ENCODE measurements around the gene TMC6.

DNA sequence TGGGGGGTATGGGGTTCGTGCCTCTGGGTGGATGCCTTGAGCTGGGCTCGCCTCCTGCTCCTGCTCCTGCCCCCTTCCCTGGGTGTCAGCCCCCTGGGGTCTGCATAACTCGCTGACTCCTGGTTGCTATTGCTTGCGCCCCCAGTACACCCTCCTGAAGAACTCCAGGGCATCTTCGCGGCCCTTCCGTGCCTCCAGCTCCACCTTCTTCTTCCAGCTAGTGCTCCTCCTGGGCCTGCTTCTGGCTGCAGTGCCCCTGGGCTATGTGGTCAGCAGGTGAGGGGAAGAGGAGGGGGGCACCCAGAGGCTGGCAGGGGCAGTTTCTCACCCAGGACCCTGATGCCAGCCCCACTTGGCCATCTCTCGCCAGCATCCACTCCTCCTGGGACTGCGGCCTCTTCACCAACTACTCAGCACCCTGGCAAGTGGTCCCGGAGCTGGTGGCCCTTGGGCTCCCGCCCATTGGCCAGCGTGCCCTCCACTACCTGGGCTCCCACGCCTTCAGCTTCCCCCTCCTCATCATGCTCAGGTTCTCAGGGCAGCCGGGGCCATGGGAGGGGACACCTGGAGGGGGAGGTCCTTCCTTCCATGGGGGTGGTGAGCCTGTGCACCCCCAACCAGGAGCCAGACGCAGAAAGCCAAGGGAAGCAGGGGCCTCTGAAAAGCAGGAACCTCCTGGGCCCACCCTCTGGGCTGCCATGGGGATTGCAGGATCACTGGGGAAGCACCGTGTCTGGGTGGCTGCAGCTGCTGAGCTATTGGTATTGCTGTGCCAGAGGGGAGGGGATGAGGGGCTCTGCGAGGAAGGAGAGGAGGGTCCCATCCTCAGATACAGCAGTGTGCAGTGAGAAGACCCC is 9.9 kb upstream of the TMC6 start:
- TF ChIP-seq POLR2A (IDR thresholded peaks at IDR 0.05; ENCODE audit: insufficient read depth in 1 of 2, low read depth in 2 of 2, low read length in 2 of 2) = no peak
- TF ChIP-seq SPEN (CRISPR knock-in tag; IDR thresholded peaks at IDR 0.05; ENCODE audit: low read depth) = no peak
- TF ChIP-seq PITX1 (CRISPR knock-in tag; IDR thresholded peaks at IDR 0.05) = no peak
- TF ChIP-seq ASH2L (IDR thresholded peaks at IDR 0.05; ENCODE audit: insufficient read length, low read depth, low read length) = no peak
- no peak for TF ChIP-seq IKZF1 (IDR thresholded peaks at IDR 0.05)
- no peak for TF ChIP-seq MEIS2 (CRISPR knock-in tag; IDR thresholded peaks at IDR 0.05)
- TF ChIP-seq, protein P1, sequence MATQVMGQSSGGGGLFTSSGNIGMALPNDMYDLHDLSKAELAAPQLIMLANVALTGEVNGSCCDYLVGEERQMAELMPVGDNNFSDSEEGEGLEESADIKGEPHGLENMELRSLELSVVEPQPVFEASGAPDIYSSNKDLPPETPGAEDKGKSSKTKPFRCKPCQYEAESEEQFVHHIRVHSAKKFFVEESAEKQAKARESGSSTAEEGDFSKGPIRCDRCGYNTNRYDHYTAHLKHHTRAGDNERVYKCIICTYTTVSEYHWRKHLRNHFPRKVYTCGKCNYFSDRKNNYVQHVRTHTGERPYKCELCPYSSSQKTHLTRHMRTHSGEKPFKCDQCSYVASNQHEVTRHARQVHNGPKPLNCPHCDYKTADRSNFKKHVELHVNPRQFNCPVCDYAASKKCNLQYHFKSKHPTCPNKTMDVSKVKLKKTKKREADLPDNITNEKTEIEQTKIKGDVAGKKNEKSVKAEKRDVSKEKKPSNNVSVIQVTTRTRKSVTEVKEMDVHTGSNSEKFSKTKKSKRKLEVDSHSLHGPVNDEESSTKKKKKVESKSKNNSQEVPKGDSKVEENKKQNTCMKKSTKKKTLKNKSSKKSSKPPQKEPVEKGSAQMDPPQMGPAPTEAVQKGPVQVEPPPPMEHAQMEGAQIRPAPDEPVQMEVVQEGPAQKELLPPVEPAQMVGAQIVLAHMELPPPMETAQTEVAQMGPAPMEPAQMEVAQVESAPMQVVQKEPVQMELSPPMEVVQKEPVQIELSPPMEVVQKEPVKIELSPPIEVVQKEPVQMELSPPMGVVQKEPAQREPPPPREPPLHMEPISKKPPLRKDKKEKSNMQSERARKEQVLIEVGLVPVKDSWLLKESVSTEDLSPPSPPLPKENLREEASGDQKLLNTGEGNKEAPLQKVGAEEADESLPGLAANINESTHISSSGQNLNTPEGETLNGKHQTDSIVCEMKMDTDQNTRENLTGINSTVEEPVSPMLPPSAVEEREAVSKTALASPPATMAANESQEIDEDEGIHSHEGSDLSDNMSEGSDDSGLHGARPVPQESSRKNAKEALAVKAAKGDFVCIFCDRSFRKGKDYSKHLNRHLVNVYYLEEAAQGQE (IDR thresholded peaks at IDR 0.05; ENCODE audit: borderline replicate concordance in 1 of 2, low read depth in 1 of 2, low read length in 2 of 2) = no peak

All from HepG2 (cell line).